OCI-LY7 (cell line): Measurements from ENCODE around the gene ZNF574. TPM values are rescaled to one million over a fixed set of nuclear protein-coding genes. Genes with fewer than 3 reads are reported as not detected.

Source experiments
- BruUV-seq: library from RNA; stranded (reverse); fragments of 400-500 nt; replicated peaks from 2 replicates; lab custom pipeline; 2021; lab: Mats Ljungman, UMichigan
- CTCF ChIA-PET: fragments of 300-600 bp; sonication (Branson Sonifier 250); formaldehyde crosslinking; loops from one replicate; lab custom pipeline; 2022; ENCODE audit warnings: antibody characterized with exemption; ENCODE audit not compliant: unreplicated experiment; lab: Charles Lee
- POLR2A ChIA-PET: fragments of 300-600 bp; sonication (Branson Sonifier 250); formaldehyde crosslinking; loops from one replicate; lab custom pipeline; 2022; ENCODE audit warnings: antibody characterized with exemption; lab: Charles Lee
- DNase-seq: peaks from one replicate; pipeline ENCODE4 v3.0.0-alpha.2; 2015; ENCODE audit warnings: low spot score
- H2AFZ ChIP-seq: fragments of 200-600 bp; sonication (generic), shearing (Covaris generic); 2 replicates; pipeline ENCODE4 v1.6.1; 2014; ENCODE audit warnings: mild to moderate bottlenecking, antibody characterized with exemption, low read length, moderate library complexity
- H3K27ac ChIP-seq: fragments of 200-600 bp; sonication (generic); 2 replicates; pipeline ENCODE4 v1.5.1; 2014; ENCODE audit warnings: mixed run types, low read depth, mild to moderate bottlenecking, moderate library complexity, low read length, inconsistent platforms; ENCODE audit not compliant: poor library complexity, severe bottlenecking
- H3K36me3 ChIP-seq: fragments of 200-600 bp; sonication (generic); 2 replicates; pipeline ENCODE4 v1.6.1; 2014; ENCODE audit warnings: mild to moderate bottlenecking, antibody characterized with exemption, low read length, moderate library complexity, mixed read lengths; ENCODE audit not compliant: insufficient read depth
- H3K4me1 ChIP-seq: fragments of 200-600 bp; sonication (generic); 2 replicates; pipeline ENCODE4 v1.5.1; 2014; ENCODE audit warnings: mild to moderate bottlenecking, low read length; ENCODE audit not compliant: insufficient read depth, poor library complexity, severe bottlenecking
- H3K4me2 ChIP-seq: fragments of 200-600 bp; sonication (generic); 2 replicates; pipeline ENCODE4 v1.6.1; 2014; ENCODE audit warnings: mild to moderate bottlenecking, low read length
- H3K4me3 ChIP-seq: fragments of 200-600 bp; sonication (generic); 2 replicates; pipeline ENCODE4 v1.5.1; 2014; ENCODE audit warnings: mild to moderate bottlenecking, low read depth, low read length; ENCODE audit not compliant: poor library complexity, severe bottlenecking
- H3K79me2 ChIP-seq: fragments of 200-600 bp; sonication (generic); 2 replicates; pipeline ENCODE4 v1.6.1; 2016; ENCODE audit warnings: low read depth, mild to moderate bottlenecking, low read length, moderate library complexity, mixed read lengths; ENCODE audit not compliant: insufficient read depth
- H3K9me2 ChIP-seq: fragments of 200-600 bp; sonication (generic); 2 replicates; pipeline ENCODE4 v1.6.1; 2016; ENCODE audit warnings: mild to moderate bottlenecking, low read length, mixed read lengths; ENCODE audit not compliant: insufficient read depth
- H3K9me3 ChIP-seq: fragments of 200-600 bp; sonication (generic); 2 replicates; pipeline ENCODE4 v1.6.1; 2014; ENCODE audit warnings: mild to moderate bottlenecking, mixed run types, low read length, mixed read lengths
- H4K20me1 ChIP-seq: fragments of 200-600 bp; sonication (generic); 2 replicates; pipeline ENCODE4 v1.6.1; 2014; ENCODE audit warnings: mild to moderate bottlenecking, antibody characterized with exemption, low read length, moderate library complexity, mixed read lengths; ENCODE audit not compliant: insufficient read depth
- CTCF ChIP-seq: fragments of 200-600 bp; sonication (generic); conservative IDR thresholded peaks from 2 replicates; pipeline ENCODE4 v1.5.1; 2014; ENCODE audit warnings: mild to moderate bottlenecking, antibody characterized with exemption, low read length, moderate library complexity, mixed read lengths
- EZH2phosphoT487 ChIP-seq: fragments of 200-600 bp; sonication (generic); IDR thresholded peaks from 2 replicates; pipeline ENCODE4 v1.6.1; 2018; ENCODE audit warnings: low read depth, borderline replicate concordance, mild to moderate bottlenecking, mixed run types, antibody characterized with exemption, low read length, moderate library complexity, mixed read lengths
- intact Hi-C: fragments of 100-400 bp; cut with micrococcal nuclease; formaldehyde crosslinking; loops from one replicate; pipeline ENCODE4 v1.10.0; 2022; ENCODE audit not compliant: unreplicated experiment
- total RNA-seq, 2 experiments: library from RNA; depleted of rRNA in 1 of 2; stranded (reverse); fragments of >200 nt in 1 of 2; shearing (Covaris generic) in 1 of 2; gene quantifications; 2 replicates each; pipeline ENCODE4 v1.2.3, GENCODE V29; 2014 to 2022

The ZNF574 gene
- total RNA-seq, 2 experiments from 2014 or later, result 14.5 to 29.3 TPM

- no peaks in the 10 kb centered on the region for H3K9me3 ChIP-seq
- no peak for TF ChIP-seq CTCF
- TF ChIP-seq EZH2phosphoT487, result no peak
- no peaks in the 10 kb centered on the region for H3K9me2 ChIP-seq
- intact Hi-C loops, result no loop called here
- H3K36me3 ChIP-seq, result no peaks in the 10 kb centered on the region
- POLR2A ChIA-PET, result no interaction called here
- no TSS peak for BruUV-seq
- H2AFZ ChIP-seq, result no peak overlapping the region
- H3K4me2 ChIP-seq, result no peak overlapping the region
- no peaks in the 10 kb centered on the region for H3K79me2 ChIP-seq
- DNase-seq, result no peak
- no peaks in the 10 kb centered on the region for H3K4me1 ChIP-seq
- CTCF ChIA-PET, result no interaction called here
- no peak overlapping the region for H3K27ac ChIP-seq
- no peaks in the 10 kb centered on the region for H4K20me1 ChIP-seq
- no peak overlapping the region for H3K4me3 ChIP-seq
These were observed 11.5 kb upstream of the ZNF574 start for GRCh38 chr19:42064432-42064831.

- H4K20me1 ChIP-seq, result no peaks in the 10 kb centered on the region
- H3K9me2 ChIP-seq, result no peaks in the 10 kb centered on the region
- no peak for DNase-seq
- H3K36me3 ChIP-seq, result no peaks in the 10 kb centered on the region
- H3K4me3 ChIP-seq, result no peak overlapping the region
- H3K4me1 ChIP-seq, result no peaks in the 10 kb centered on the region
- intact Hi-C loops, result no loop called here
- no peak overlapping the region for H3K27ac ChIP-seq
- no peak for TF ChIP-seq CTCF
- no peak for TF ChIP-seq EZH2phosphoT487
- ChIA-PET POLR2A (no interaction called here), CTCF (no interaction called here)
- H3K4me2 ChIP-seq, result no peak overlapping the region
- H3K79me2 ChIP-seq, result no peaks in the 10 kb centered on the region
- BruUV-seq, result no TSS peak
- no peak overlapping the region for H2AFZ ChIP-seq
- H3K9me3 ChIP-seq, result no peaks in the 10 kb centered on the region
These were observed 10.9 kb upstream of the ZNF574 start for GRCh38 chr19:42065051-42065450.

GRCh38 chr19:42065511-42065910, 10.5 kb upstream of the ZNF574 start:
- no peaks in the 10 kb centered on the region for H3K36me3 ChIP-seq
- ChIA-PET CTCF (no interaction called here), POLR2A (no interaction called here)
- no peak overlapping the region for H3K27ac ChIP-seq
- no peak overlapping the region for H3K4me2 ChIP-seq
- no peak for DNase-seq
- TF ChIP-seq CTCF (no peak), EZH2phosphoT487 (no peak)
- BruUV-seq, result no TSS peak
- no peaks in the 10 kb centered on the region for H3K9me2 ChIP-seq
- H3K4me3 ChIP-seq, result no peak overlapping the region
- intact Hi-C loops, result no loop called here
- no peaks in the 10 kb centered on the region for H4K20me1 ChIP-seq
- H3K79me2 ChIP-seq, result no peaks in the 10 kb centered on the region
- no peaks in the 10 kb centered on the region for H3K4me1 ChIP-seq
- H2AFZ ChIP-seq, result no peak overlapping the region
- H3K9me3 ChIP-seq, result no peaks in the 10 kb centered on the region
